DOHH2 (cell line): ENCODE results near the gene MACROD2.

Experiments used
- H3F3A ChIP-seq: fragments of 200-600 bp; sonication (generic), shearing (Covaris generic); 2 replicates; pipeline ENCODE4 v1.6.0; 2016; ENCODE audit warnings: antibody characterized with exemption, mild to moderate bottlenecking; ENCODE audit not compliant: control insufficient read depth, insufficient read depth
- H3K27ac ChIP-seq: fragments of 200-600 bp; sonication (generic); 2 replicates; pipeline ENCODE4 v1.5.1; 2014; ENCODE audit warnings: low read depth, mild to moderate bottlenecking, low read length, moderate library complexity
- H3K27me3 ChIP-seq: fragments of 200-600 bp; sonication (generic); 2 replicates; pipeline ENCODE4 v1.6.1; 2014; ENCODE audit warnings: mild to moderate bottlenecking, low read length, mixed read lengths; ENCODE audit not compliant: control insufficient read depth
- H3K36me3 ChIP-seq: fragments of 200-600 bp; sonication (generic); 2 replicates; pipeline ENCODE4 v1.6.1; 2014; ENCODE audit warnings: mild to moderate bottlenecking, low read length, moderate library complexity, mixed read lengths; ENCODE audit not compliant: control insufficient read depth
- H3K4me1 ChIP-seq: fragments of 200-600 bp; sonication (generic); 2 replicates; pipeline ENCODE4 v1.6.1; 2014; ENCODE audit warnings: mild to moderate bottlenecking, low read length, mixed read lengths; ENCODE audit not compliant: control insufficient read depth
- H3K4me2 ChIP-seq: fragments of 200-600 bp; sonication (generic); 2 replicates; pipeline ENCODE4 v1.6.0; 2014; ENCODE audit warnings: mild to moderate bottlenecking, low read length, moderate library complexity
- H3K4me3 ChIP-seq: fragments of 200-600 bp; sonication (generic); 2 replicates; pipeline ENCODE4 v1.5.1; 2014; ENCODE audit warnings: mild to moderate bottlenecking, low read length, mixed read lengths
- H3K79me2 ChIP-seq: fragments of 200-600 bp; sonication (generic); 2 replicates; pipeline ENCODE4 v1.6.1; 2014; ENCODE audit warnings: mild to moderate bottlenecking, low read length, mixed read lengths; ENCODE audit not compliant: control insufficient read depth
- H3K9me2 ChIP-seq: fragments of 200-600 bp; sonication (generic); replicated peaks from 2 replicates; pipeline ENCODE4 v1.6.1; 2014; ENCODE audit warnings: mild to moderate bottlenecking, low read length, mixed read lengths; ENCODE audit not compliant: control insufficient read depth
- H3K9me3 ChIP-seq: fragments of 200-600 bp; sonication (generic); 2 replicates; pipeline ENCODE4 v1.6.1; 2014; ENCODE audit warnings: antibody characterized with exemption, low read length, mixed read lengths; ENCODE audit not compliant: control insufficient read depth, insufficient read depth
- H4K20me1 ChIP-seq: fragments of 200-600 bp; sonication (generic); 2 replicates; pipeline ENCODE4 v1.6.0; 2014; ENCODE audit warnings: low read depth, mild to moderate bottlenecking, antibody characterized with exemption, low read length, moderate library complexity; ENCODE audit not compliant: control insufficient read depth, insufficient read depth
- EZH2phosphoT487 ChIP-seq: fragments of 200-600 bp; sonication (generic); IDR thresholded peaks from 2 replicates; pipeline ENCODE4 v1.6.1; 2017; ENCODE audit warnings: borderline replicate concordance, mild to moderate bottlenecking, antibody characterized with exemption, low read length, moderate library complexity, mixed read lengths
- TF ChIP-seq, protein P1 (sequence below): fragments of 200-600 bp; sonication (generic); IDR thresholded peaks from one replicate; pipeline ENCODE4 v1.5.1; 2014; ENCODE audit warnings: antibody characterized with exemption, mild to moderate bottlenecking, low read depth, low read length; ENCODE audit not compliant: poor library complexity, severe bottlenecking

The MACROD2 gene

DNA sequence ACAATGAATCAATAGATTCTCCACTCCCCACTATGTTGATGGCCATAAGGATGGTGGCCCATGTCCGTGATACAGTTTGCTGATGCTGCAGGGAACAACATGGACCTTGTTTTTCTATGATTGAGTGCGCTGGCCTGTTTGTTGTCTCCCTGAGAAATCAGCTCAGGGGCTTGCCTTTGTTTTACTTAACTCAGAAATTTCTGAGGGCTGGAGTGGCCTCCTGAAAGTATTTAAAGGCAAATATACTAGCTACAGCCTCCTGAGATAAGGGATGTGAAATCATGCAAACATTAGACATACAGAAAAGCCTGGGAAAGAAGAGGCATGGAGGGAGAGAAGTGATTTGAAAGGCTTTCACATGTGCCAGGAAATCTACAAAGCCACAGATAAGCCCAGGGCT lies 512.4 kb downstream of the MACROD2 start:
- Histone ChIP-seq H4K20me1 (no peaks in the 10 kb centered on the region), H3K27ac (no peak overlapping the region), H3K4me3 (no peak overlapping the region), H3K9me3 (no peaks in the 10 kb centered on the region), H3F3A (no peaks in the 10 kb centered on the region), H3K9me2 (no peaks in the 10 kb centered on the region), H3K36me3 (no peaks in the 10 kb centered on the region), H3K4me1 (no peaks in the 10 kb centered on the region), H3K4me2 (no peak overlapping the region), H3K79me2 (no peaks in the 10 kb centered on the region), H3K27me3 (no peaks in the 10 kb centered on the region)
- TF ChIP-seq EZH2phosphoT487, result no peak
- TF ChIP-seq, protein P1, sequence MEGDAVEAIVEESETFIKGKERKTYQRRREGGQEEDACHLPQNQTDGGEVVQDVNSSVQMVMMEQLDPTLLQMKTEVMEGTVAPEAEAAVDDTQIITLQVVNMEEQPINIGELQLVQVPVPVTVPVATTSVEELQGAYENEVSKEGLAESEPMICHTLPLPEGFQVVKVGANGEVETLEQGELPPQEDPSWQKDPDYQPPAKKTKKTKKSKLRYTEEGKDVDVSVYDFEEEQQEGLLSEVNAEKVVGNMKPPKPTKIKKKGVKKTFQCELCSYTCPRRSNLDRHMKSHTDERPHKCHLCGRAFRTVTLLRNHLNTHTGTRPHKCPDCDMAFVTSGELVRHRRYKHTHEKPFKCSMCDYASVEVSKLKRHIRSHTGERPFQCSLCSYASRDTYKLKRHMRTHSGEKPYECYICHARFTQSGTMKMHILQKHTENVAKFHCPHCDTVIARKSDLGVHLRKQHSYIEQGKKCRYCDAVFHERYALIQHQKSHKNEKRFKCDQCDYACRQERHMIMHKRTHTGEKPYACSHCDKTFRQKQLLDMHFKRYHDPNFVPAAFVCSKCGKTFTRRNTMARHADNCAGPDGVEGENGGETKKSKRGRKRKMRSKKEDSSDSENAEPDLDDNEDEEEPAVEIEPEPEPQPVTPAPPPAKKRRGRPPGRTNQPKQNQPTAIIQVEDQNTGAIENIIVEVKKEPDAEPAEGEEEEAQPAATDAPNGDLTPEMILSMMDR, result no peak

DNA sequence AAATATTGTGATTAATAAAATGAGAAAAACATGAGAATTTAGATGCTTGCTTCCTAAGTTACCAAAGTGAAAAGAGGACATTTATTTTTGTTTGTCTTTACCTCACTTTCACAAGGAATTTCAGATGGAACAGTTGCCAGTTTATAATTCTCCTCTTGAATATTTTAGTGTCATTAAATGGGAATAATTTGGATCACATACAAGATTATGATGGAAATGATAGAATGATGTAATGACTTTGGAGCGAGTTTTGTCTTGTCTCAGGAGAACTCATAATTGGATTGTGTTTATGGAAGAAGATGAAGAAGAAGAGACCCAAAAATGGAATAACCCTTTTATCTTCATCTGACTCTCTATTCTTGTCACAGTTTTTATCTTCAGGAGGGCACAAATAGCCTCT lies 515.0 kb downstream of the MACROD2 start:
- Histone ChIP-seq H3K27ac (no peak overlapping the region), H3K9me3 (no peaks in the 10 kb centered on the region), H3K27me3 (no peaks in the 10 kb centered on the region), H3K79me2 (no peaks in the 10 kb centered on the region), H3K4me2 (no peak overlapping the region), H3K4me3 (no peak overlapping the region), H3K9me2 (no peaks in the 10 kb centered on the region), H3K4me1 (no peaks in the 10 kb centered on the region), H3F3A (no peaks in the 10 kb centered on the region), H3K36me3 (no peaks in the 10 kb centered on the region), H4K20me1 (no peaks in the 10 kb centered on the region)
- TF ChIP-seq EZH2phosphoT487, result no peak
- TF ChIP-seq, protein P1, result no peak

DNA sequence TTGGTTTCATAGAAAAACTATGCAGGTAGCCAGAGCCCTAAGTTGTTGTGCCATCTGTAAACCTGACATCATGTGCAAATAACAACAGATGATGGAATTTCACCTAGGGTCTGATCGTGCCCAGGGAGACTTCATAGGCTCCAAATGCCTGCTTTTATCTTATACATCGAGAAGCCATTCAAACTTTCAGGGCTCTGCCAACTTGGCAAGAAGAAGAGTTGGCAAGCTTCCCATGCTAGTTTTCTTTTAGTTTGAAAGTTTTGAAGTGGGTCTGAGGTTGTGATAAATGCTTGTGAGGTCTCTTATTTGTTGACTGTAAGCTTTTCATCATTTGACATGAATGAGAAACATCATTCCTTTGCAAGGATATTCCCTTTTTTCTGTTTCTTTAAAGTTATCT lies 517.5 kb downstream of the MACROD2 start:
- no peaks in the 10 kb centered on the region for H3F3A ChIP-seq
- TF ChIP-seq, protein P1, result no peak
- TF ChIP-seq EZH2phosphoT487, result no peak
- no peak overlapping the region for H3K4me2 ChIP-seq

DNA sequence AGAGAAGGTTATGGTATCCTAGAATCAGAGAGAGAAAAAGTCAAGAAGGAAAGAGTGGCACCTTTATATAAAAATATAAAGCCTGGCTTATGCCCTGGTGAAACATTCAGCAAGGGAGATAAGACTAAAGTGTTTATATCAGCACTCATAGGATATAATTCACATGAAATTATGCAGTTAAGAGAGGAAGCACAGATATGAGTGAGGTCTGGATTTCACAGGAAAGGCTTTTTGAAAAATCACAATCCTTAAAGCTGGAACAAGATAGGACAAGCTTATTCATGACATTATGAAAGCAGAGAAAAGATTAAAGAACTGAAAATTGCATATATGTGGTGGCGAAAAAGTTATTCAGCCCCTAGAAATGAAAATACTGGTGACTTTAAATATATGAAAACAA lies 523.3 kb downstream of the MACROD2 start:
- Histone ChIP-seq H3K9me3 (no peaks in the 10 kb centered on the region), H3K4me3 (no peak overlapping the region), H3K4me1 (no peaks in the 10 kb centered on the region), H3K27me3 (no peaks in the 10 kb centered on the region), H3F3A (no peaks in the 10 kb centered on the region), H3K9me2 (no peaks in the 10 kb centered on the region), H4K20me1 (no peaks in the 10 kb centered on the region), H3K36me3 (no peaks in the 10 kb centered on the region), H3K27ac (no peak overlapping the region), H3K4me2 (no peak overlapping the region), H3K79me2 (no peaks in the 10 kb centered on the region)
- TF ChIP-seq EZH2phosphoT487, result no peak
- TF ChIP-seq, protein P1, result no peak

More for the DNA sequence above, 517.5 kb downstream of the MACROD2 start:
- no peaks in the 10 kb centered on the region for H3K27me3 ChIP-seq
- no peaks in the 10 kb centered on the region for H3K4me1 ChIP-seq
- H4K20me1 ChIP-seq, result no peaks in the 10 kb centered on the region
- no peak overlapping the region for H3K4me3 ChIP-seq
- no peaks in the 10 kb centered on the region for H3K79me2 ChIP-seq
- no peak overlapping the region for H3K27ac ChIP-seq
- H3K9me2 ChIP-seq, result no peaks in the 10 kb centered on the region
- no peaks in the 10 kb centered on the region for H3K9me3 ChIP-seq
- H3K36me3 ChIP-seq, result no peaks in the 10 kb centered on the region
